K562 (cell line): ENCODE measurements around the gene NT5DC2. TPM values are rescaled to one million over a fixed set of nuclear protein-coding genes. Genes with fewer than 3 reads are reported as not detected.

ENCODE experiments used
- ATAC-seq: fragments of 200-7000 bp; cut with Tn5 transposase; 3 replicates; pipeline ENCODE4 v1.9.1; 2020; ENCODE audit warnings: moderate library complexity
- BruUV-seq: library from RNA; stranded (reverse); fragments of 400-500 nt; replicated peaks from 2 replicates; lab custom pipeline; 2021; lab: Mats Ljungman, UMichigan
- CTCF ChIA-PET: fragments of 300-600 bp; formaldehyde crosslinking; extraction: SDS; loops from one replicate; lab custom pipeline; 2021; ENCODE audit warnings: low intra/inter-chr PET ratio; lab: Yijun Ruan, JAX
- POLR2A ChIA-PET: fragments of 300-600, 350-650 bp; sonication (Branson Sonifier 250); formaldehyde crosslinking; extraction: SDS; loops from one replicate; lab custom pipeline; 2021; ENCODE audit warnings: antibody characterized with exemption, inconsistent platforms; lab: Yijun Ruan, JAX
- DNase-seq, 4 experiments: peaks; one replicate each; pipeline versions ENCODE4 v3.0.0 to v3.0.0-alpha.2; 2011 to 2018; ENCODE audit warnings: low spot score in 3 of 4, mixed read lengths in 3 of 4; ENCODE audit errors: extremely low read depth in 1 of 4
- FAIRE-seq: peaks from 2 replicates; lab custom pipeline; 2011; peaks lifted over from hg19 to GRCh38; lab: Jason Lieb, UNC
- H2AFZ ChIP-seq: 2 replicates; pipeline ENCODE4 v1.6.0; 2011; ENCODE audit warnings: low read depth, low read length, control low read depth, inconsistent platforms
- H3K27ac ChIP-seq: fragments of 200-600 bp; 3 replicates; pipeline ENCODE4 v1.8.0; 2011; ENCODE audit warnings: low read depth, mild to moderate bottlenecking, control low read depth, inconsistent platforms, low read length, moderate library complexity, mixed read lengths; ENCODE audit errors: extremely low read depth
- H3K27me3 ChIP-seq, 2 experiments: fragments of 300-600 bp in 1 of 2; 2 replicates in 1 of 2; 3 replicates in 1 of 2; pipeline versions ENCODE4 v1.6.0 to v1.8.0; 2011; ENCODE audit warnings: inconsistent platforms in 2 of 2, low read length in 2 of 2, mild to moderate bottlenecking in 1 of 2, mixed read lengths in 1 of 2, moderate library complexity in 1 of 2; ENCODE audit not compliant: control insufficient read depth in 2 of 2, insufficient read depth in 2 of 2
- H3K36me3 ChIP-seq: fragments of 300-600 bp; 3 replicates; pipeline ENCODE4 v1.8.0; 2011; ENCODE audit warnings: mild to moderate bottlenecking, low read length, inconsistent platforms; ENCODE audit not compliant: control insufficient read depth, insufficient read depth
- H3K4me1 ChIP-seq, 2 experiments: fragments of 200-600 bp in 1 of 2; replicated peaks in 1 of 2; 2 replicates in 1 of 2; 3 replicates in 1 of 2; pipeline versions ENCODE4 v1.5.1 to v1.8.0; 2011; ENCODE audit warnings: inconsistent platforms in 2 of 2, low read length in 2 of 2, mild to moderate bottlenecking in 1 of 2, mixed read lengths in 1 of 2, moderate library complexity in 1 of 2; ENCODE audit not compliant: control insufficient read depth in 2 of 2, insufficient read depth in 2 of 2
- H3K4me2 ChIP-seq: 2 replicates; pipeline ENCODE4 v1.6.1; 2011; ENCODE audit warnings: low read length, control low read depth, inconsistent platforms, mixed read lengths; ENCODE audit not compliant: insufficient read depth
- H3K4me3 ChIP-seq: fragments of 200-600 bp; sonication (generic), shearing (Covaris generic); 2 replicates; pipeline ENCODE4 v1.5.1; 2016; ENCODE audit warnings: control low read depth, inconsistent platforms
- H3K79me2 ChIP-seq: fragments of 200-600 bp; 3 replicates; pipeline ENCODE4 v1.8.0; 2011; ENCODE audit warnings: low read length, inconsistent platforms; ENCODE audit not compliant: control insufficient read depth, insufficient read depth
- H3K9ac ChIP-seq, 2 experiments: 2 replicates each; pipeline versions ENCODE4 v1.6.0 to v1.6.1; 2011; ENCODE audit warnings: low read depth in 2 of 2, low read length in 2 of 2, control low read depth in 1 of 2, inconsistent platforms in 1 of 2, mild to moderate bottlenecking in 1 of 2, mixed read lengths in 1 of 2; ENCODE audit not compliant: insufficient read depth in 1 of 2
- H3K9me1 ChIP-seq: one replicate; pipeline ENCODE4 v1.6.0; 2011; ENCODE audit warnings: inconsistent platforms, mild to moderate bottlenecking, low read length, moderate library complexity; ENCODE audit not compliant: control insufficient read depth, insufficient read depth
- H3K9me3 ChIP-seq: replicated peaks from 2 replicates; pipeline ENCODE4 v1.5.1; 2011; ENCODE audit warnings: low read depth, low read length, inconsistent platforms; ENCODE audit not compliant: control insufficient read depth, insufficient read depth
- H4K20me1 ChIP-seq: replicated peaks from 2 replicates; pipeline ENCODE4 v1.6.1; 2011; ENCODE audit warnings: low read length, inconsistent platforms, mixed read lengths; ENCODE audit not compliant: control insufficient read depth, insufficient read depth
- BCLAF1 ChIP-seq, 2 experiments: fragments of 450-650 bp in 1 of 2; IDR thresholded peaks; 2 replicates each; pipeline ENCODE4 v1.6.1; 2011 to 2017; ENCODE audit warnings: low read depth in 2 of 2, antibody characterized with exemption in 1 of 2, borderline replicate concordance in 1 of 2, low read length in 1 of 2, mild to moderate bottlenecking in 1 of 2, mixed read lengths in 1 of 2; ENCODE audit not compliant: control insufficient read depth in 1 of 2
- CBFA2T2 ChIP-seq: fragments of 450-650 bp; conservative IDR thresholded peaks from 2 replicates; pipeline ENCODE4 v1.6.1; 2017; ENCODE audit warnings: mild to moderate bottlenecking
- COPS2 ChIP-seq: fragments of 450-650 bp; conservative IDR thresholded peaks from 2 replicates; pipeline ENCODE4 v1.6.1; 2016; ENCODE audit warnings: mild to moderate bottlenecking, moderate library complexity
- EHMT2 ChIP-seq: fragments of 450-650 bp; IDR thresholded peaks from 2 replicates; pipeline ENCODE4 v1.6.1; 2018; ENCODE audit warnings: antibody characterized with exemption
- ERF ChIP-seq: fragments of 450-650 bp; formaldehyde crosslinking; IDR thresholded peaks from 2 replicates; pipeline ENCODE4 v1.4.0; 2020; ENCODE audit warnings: mild to moderate bottlenecking, mixed read lengths
- FUS ChIP-seq: fragments of 200-400 bp; formaldehyde crosslinking; optimal IDR thresholded peaks from 2 replicates; pipeline ENCODE3; 2017; ENCODE audit warnings: low read depth, low read length
- HNRNPK ChIP-seq: fragments of 200-400 bp; formaldehyde crosslinking; IDR thresholded peaks from one replicate; pipeline ENCODE4 v1.6.1; 2018; ENCODE audit warnings: mild to moderate bottlenecking, low read depth, low read length; ENCODE audit not compliant: poor library complexity, severe bottlenecking
- RHOXF2B ChIP-seq: fragments of 250-450 bp; sonication (Bioruptor Pico); conservative IDR thresholded peaks from 2 replicates; pipeline ENCODE4 v1.5.1; 2021
- SMARCA5 ChIP-seq: fragments of 450-650 bp; IDR thresholded peaks from 2 replicates; pipeline ENCODE4 v1.6.1; 2016
- SNIP1 ChIP-seq: fragments of 450-650 bp; IDR thresholded peaks from 2 replicates; pipeline ENCODE4 v1.7.1; 2017; ENCODE audit warnings: low read depth, mild to moderate bottlenecking
- SRSF7 ChIP-seq: fragments of 200-400 bp; formaldehyde crosslinking; optimal IDR thresholded peaks from 2 replicates; pipeline ENCODE3; 2017; ENCODE audit warnings: mild to moderate bottlenecking, low read depth, low read length
- ZNF165 ChIP-seq: fragments of 250-450 bp; sonication (Bioruptor Pico); IDR thresholded peaks from 2 replicates; pipeline ENCODE4 v1.4.0; 2020; ENCODE audit warnings: borderline replicate concordance
- ZNF695 ChIP-seq: fragments of 450-650 bp; formaldehyde crosslinking; IDR thresholded peaks from 2 replicates; pipeline ENCODE4 v1.4.0; 2020; ENCODE audit warnings: mild to moderate bottlenecking, moderate library complexity
- whole genome bisulfite sequencing: fragments of 100-300 bp; shearing (Covaris generic); methylation state at CpG from one replicate; pipeline ENCODE4 v1.1.6; 2016; ENCODE audit warnings: low coverage, mixed read lengths; ENCODE audit not compliant: insufficient coverage; ENCODE audit errors: missing lambda C conversion rate; 5-methylcytosine and 5-hydroxymethylcytosine counted together
- in situ Hi-C: fragments of 300-500 bp; cut with MboI; formaldehyde crosslinking; loops from 4 replicates; pipeline ENCODE4 v1.15.0; 2018; ENCODE audit warnings: inconsistent platforms, mixed read lengths
- intact Hi-C: fragments of 100-400 bp; cut with micrococcal nuclease; formaldehyde crosslinking; loops from 2 replicates; pipeline ENCODE4 v1.14.2; 2022
- polyA plus RNA-seq, 8 experiments: library from polyadenylated mRNA; depleted of rRNA in 4 of 8; stranded (reverse) in 5 of 8; unstranded in 3 of 8; fragments of >200 nt; fragmentation: Nextera tagmentation in 2 of 8; fragmentation: Illumina TruSeq in 1 of 8; extraction: Ambion mirVana in 2 of 8; extraction: Trizol in 1 of 8; gene quantifications; 2 replicates each; pipeline versions ENCODE4 v1.2.1 to v1.2.3, GENCODE V29; 2011 to 2014; ENCODE audit warnings: inconsistent platforms in 1 of 8, missing spikeins in 1 of 8
- total RNA-seq, 7 experiments: library from RNA; depleted of rRNA in 6 of 7; stranded (reverse); fragments of >200 nt in 6 of 7; fragmentation: Illumina TruSeq in 2 of 7; extraction: Trizol in 2 of 7; gene quantifications; 2 replicates each; pipeline versions ENCODE4 v1.2.1 to v1.2.3, GENCODE V29; 2011 to 2021; ENCODE audit warnings: low replicate concordance in 1 of 7
- TF ChIP-seq, protein P1 (sequence below): sonication (generic); formaldehyde crosslinking; IDR thresholded peaks from 2 replicates; pipeline ENCODE4 v1.8.0; 2022; ENCODE audit warnings: missing genetic modification reagents, mild to moderate bottlenecking, borderline replicate concordance
- TF ChIP-seq, protein P2 (sequence below): fragments of 250-450 bp; sonication (Bioruptor Pico); IDR thresholded peaks from 2 replicates; pipeline ENCODE4 v1.4.0; 2020

NT5DC2 gene
- total and polyA plus RNA-seq, 9 of the 15 experiments (the other 6 are each of a cell fraction or from before 2014, with no cell fraction given): 25.6 to 168 (median 122) TPM

DNA sequence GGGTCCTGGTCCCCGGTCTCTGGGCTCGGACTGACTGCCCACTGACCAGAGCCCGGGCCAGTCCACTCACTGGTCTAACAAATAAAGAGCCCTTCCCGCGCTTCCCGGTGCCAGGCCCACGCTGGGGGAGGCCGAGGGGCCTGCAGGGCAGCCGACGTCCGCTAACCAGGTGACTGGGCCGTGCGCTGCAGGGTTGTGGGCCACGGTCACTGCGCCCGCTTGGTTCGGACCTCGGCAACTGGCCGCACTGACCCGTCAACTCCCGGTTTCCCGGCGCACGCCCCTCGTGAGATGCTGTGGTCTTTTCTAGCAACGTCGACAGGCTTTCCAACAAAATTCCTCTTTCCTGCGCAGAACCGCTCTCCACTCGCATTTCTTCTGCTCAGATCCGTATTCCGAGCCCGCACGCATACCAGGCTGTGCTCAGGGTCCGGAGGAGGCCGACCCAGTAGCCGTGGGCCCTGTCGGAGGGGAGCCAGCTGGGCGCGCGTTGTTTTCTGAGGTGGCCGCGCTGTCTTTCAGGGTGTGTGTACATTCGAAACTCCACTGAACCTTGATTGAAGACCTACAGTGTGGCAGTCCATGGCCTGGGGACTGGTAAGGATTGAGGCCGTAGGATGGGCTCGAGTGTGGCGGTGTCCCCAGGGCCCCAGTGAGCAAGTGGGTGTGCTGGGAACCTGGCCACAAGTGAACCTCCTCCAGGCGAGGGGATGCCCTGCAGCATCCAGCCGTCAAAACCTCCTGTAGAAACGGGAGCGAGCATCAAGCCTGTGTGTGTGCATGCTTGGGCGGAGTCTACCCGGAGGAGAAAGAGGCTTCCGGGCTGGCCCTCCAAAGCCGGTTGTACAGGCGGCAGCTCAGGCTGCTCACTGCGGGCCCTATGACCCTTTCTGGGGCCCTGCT, 875 bp upstream of the NT5DC2 start:
- H3K4me1 ChIP-seq: peaks cover 39 to 55% of the 10 kb centered on the region in 2 experiments
- intact Hi-C loops: loop anchor here (2.0 kb wide), 1 partner anchor 52 kb away; no protein-coding TSS in a partner anchor
- TF ChIP-seq BCLAF1 (IDR thresholded peaks at IDR 0.05; ENCODE audit: borderline replicate concordance in 1 of 2, control insufficient read depth in 1 of 2, low read depth in 2 of 2, low read length in 1 of 2) (no peak), SMARCA5 (no peak), SNIP1 (no peak), SRSF7 (no peak), CBFA2T2 (no peak), COPS2 (no peak), RHOXF2B (no peak), FUS (no peak), EHMT2 (no peak), ZNF695 (no peak), HNRNPK (no peak), ERF (CRISPR knock-in tag) (no peak), ZNF165 (CRISPR knock-in tag) (no peak)
- TF ChIP-seq, protein P1, sequence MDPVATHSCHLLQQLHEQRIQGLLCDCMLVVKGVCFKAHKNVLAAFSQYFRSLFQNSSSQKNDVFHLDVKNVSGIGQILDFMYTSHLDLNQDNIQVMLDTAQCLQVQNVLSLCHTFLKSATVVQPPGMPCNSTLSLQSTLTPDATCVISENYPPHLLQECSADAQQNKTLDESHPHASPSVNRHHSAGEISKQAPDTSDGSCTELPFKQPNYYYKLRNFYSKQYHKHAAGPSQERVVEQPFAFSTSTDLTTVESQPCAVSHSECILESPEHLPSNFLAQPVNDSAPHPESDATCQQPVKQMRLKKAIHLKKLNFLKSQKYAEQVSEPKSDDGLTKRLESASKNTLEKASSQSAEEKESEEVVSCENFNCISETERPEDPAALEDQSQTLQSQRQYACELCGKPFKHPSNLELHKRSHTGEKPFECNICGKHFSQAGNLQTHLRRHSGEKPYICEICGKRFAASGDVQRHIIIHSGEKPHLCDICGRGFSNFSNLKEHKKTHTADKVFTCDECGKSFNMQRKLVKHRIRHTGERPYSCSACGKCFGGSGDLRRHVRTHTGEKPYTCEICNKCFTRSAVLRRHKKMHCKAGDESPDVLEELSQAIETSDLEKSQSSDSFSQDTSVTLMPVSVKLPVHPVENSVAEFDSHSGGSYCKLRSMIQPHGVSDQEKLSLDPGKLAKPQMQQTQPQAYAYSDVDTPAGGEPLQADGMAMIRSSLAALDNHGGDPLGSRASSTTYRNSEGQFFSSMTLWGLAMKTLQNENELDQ (CRISPR knock-in tag): no peak
- TF ChIP-seq, protein P2, sequence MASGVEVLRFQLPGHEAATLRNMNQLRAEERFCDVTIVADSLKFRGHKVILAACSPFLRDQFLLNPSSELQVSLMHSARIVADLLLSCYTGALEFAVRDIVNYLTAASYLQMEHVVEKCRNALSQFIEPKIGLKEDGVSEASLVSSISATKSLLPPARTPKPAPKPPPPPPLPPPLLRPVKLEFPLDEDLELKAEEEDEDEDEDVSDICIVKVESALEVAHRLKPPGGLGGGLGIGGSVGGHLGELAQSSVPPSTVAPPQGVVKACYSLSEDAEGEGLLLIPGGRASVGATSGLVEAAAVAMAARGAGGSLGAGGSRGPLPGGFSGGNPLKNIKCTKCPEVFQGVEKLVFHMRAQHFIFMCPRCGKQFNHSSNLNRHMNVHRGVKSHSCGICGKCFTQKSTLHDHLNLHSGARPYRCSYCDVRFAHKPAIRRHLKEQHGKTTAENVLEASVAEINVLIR: no peak

More for the DNA sequence above, 875 bp upstream of the NT5DC2 start:
- ATAC-seq: peak; percentile 28
- no TSS peak for BruUV-seq
- Histone ChIP-seq H3K27ac (peak overlapping the region; percentile 75), H4K20me1 (peaks cover 31% of the 10 kb centered on the region), H3K9ac (peak overlapping the region; percentile 70 to 92), H3K79me2 (peaks cover 88% of the 10 kb centered on the region), H3K9me1 (peaks cover 17% of the 10 kb centered on the region), H3K27me3 (no peaks in the 10 kb centered on the region), H3K36me3 (peaks cover 41% of the 10 kb centered on the region; the same call in 2 of the 3 replicates), H2AFZ (peak overlapping the region; percentile 83), H3K4me2 (peak overlapping the region; percentile 85), H3K4me3 (peak overlapping the region; percentile 57), H3K9me3 (no peaks in the 10 kb centered on the region)
- peak in 2 of 4 experiments; percentile 49 to 77 for DNase-seq
- ChIA-PET CTCF (no interaction called here), POLR2A (no interaction called here)
- in situ Hi-C loops: no loop called here
- FAIRE-seq: peak; percentile 62
- 3% methylated on average over 39 of the region's 57 CpGs for WGBS
